Activated CD8-positive, alpha-beta T cell treated with anti-CD3 and anti-CD28 coated beads for 36 hours (primary cell): Measurements from ENCODE around the gene PRDX1. TPM values are rescaled to one million over a fixed set of nuclear protein-coding genes. Genes with fewer than 3 reads are reported as not detected.

Source experiments
- ATAC-seq: fragments of 200-7000 bp; cut with Tn5 transposase; one replicate; pipeline ENCODE4 v1.10.0; 2021; ENCODE audit warnings: mild to moderate bottlenecking, moderate library complexity
- CTCF ChIA-PET: fragments of 350-600 bp; sonication (Branson Sonifier 250); formaldehyde crosslinking; loops from one replicate; lab custom pipeline; 2021; ENCODE audit warnings: antibody characterized with exemption; lab: Charles Lee
- POLR2A ChIA-PET: fragments of 350-600 bp; sonication (Branson Sonifier 250); formaldehyde crosslinking; loops from one replicate; lab custom pipeline; 2021; ENCODE audit warnings: antibody characterized with exemption; lab: Charles Lee
- DNase-seq: peaks from one replicate; pipeline ENCODE4 v3.0.0-alpha.2; 2020
- H3K27ac Mint-ChIP-seq: one replicate; pipeline ENCODE4 v1.8.0; 2021; ENCODE audit warnings: mild to moderate bottlenecking, mixed read lengths
- H3K27me3 Mint-ChIP-seq: one replicate; pipeline ENCODE4 v1.8.0; 2021; ENCODE audit warnings: mixed read lengths
- H3K36me3 Mint-ChIP-seq: one replicate; pipeline ENCODE4 v1.8.0; 2021; ENCODE audit warnings: low read depth, mixed read lengths
- H3K4me1 Mint-ChIP-seq: one replicate; pipeline ENCODE4 v1.8.0; 2021; ENCODE audit warnings: low read depth, mixed read lengths
- H3K4me3 Mint-ChIP-seq: one replicate; pipeline ENCODE4 v1.8.0; 2021; ENCODE audit warnings: mild to moderate bottlenecking, moderate library complexity, mixed read lengths
- H3K9me3 Mint-ChIP-seq: one replicate; pipeline ENCODE4 v1.8.0; 2021; ENCODE audit warnings: mixed read lengths
- CTCF ChIP-seq: fragments of 200-600 bp; IDR thresholded peaks from one replicate; pipeline ENCODE4 v1.8.0; 2022; ENCODE audit warnings: antibody characterized with exemption, mild to moderate bottlenecking
- intact Hi-C: fragments of 100-400 bp; cut with micrococcal nuclease; formaldehyde crosslinking; loops from one replicate; pipeline ENCODE4 v1.10.0; 2022
- total RNA-seq, 2 experiments: library from RNA; stranded (reverse); gene quantifications; one replicate each; pipeline ENCODE4 v1.2.3, GENCODE V29; 2021

PRDX1 gene
- total RNA-seq, 2 experiments from 2014 or later, result 547 to 553 TPM

DNA sequence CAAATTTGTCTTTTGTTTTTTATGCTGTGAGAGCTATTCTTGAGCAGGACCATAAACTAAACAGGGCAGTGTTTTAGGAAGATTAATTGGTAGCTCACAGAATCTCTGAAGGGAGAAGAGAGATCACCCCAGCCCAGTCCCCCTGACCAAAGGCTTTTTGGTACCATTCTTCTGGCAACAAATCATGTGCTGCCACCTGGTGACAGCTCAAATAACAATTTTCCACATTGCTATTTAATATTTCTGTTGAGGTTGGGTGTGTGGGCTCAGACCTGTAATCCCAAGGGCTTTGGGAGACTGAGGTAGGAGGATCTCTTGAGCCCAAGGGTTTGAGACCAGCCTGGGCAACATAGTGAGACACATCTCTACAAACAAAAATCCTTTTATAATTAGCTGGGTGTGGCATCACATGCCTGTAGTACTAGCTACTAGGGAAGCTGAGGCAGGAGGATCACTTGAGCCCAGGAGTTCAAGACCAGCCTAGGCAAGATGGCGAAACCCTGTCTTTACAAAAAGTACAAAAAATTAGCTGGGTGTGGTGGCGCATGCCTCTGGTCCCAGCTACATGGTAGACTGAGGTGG is 28.5 kb downstream of the PRDX1 start:
- DNase-seq, result peak; percentile 71

DNA sequence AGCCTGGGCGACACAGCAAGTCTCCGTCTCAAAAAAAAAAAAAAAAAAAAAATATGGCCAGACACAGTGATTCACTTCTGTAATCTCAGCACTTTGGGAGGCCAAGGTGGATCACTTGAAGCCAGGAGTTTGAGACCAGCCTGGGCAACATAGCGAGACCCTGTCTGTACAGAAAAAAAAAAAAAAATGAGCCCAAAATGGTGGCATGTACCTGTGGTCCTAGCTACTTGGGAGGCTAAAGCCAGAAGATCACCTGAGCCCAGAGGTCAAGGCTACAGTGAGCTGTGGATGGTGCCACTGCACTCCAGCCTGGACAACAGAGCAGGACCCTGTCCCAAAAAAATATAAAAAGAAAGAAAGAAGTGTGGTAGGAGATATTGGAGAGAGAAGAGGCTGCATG is 29.0 kb downstream of the PRDX1 start:
- H3K9me3 Mint-ChIP-seq, result no peaks in the 10 kb centered on the region
- ATAC-seq (no peak), DNase-seq (no peak)
- peaks cover 11% of the 10 kb centered on the region for H3K4me1 Mint-ChIP-seq
- H3K27ac Mint-ChIP-seq, result no peak overlapping the region
- intact Hi-C loops, result loop anchor here (2.0 to 5.0 kb wide), 2 partner anchors 132 to 480 kb away; partner anchors contain the start of genes HECTD3 and UROD
- H3K4me3 Mint-ChIP-seq, result no peak overlapping the region
- CTCF ChIA-PET, result interaction anchor here (0.6 to 11.3 kb wide), 43 partner anchors 9 to 763 kb away, joined by 3 to 191 read pairs (median 4); partner anchors contain the start of genes EIF2B3, HECTD3, HPDL and MUTYH
- TF ChIP-seq CTCF, result no peak
- H3K27me3 Mint-ChIP-seq, result no peaks in the 10 kb centered on the region
- H3K36me3 Mint-ChIP-seq, result peaks cover 6% of the 10 kb centered on the region
- POLR2A ChIA-PET, result interaction anchor here (0.6 to 4.8 kb wide), 12 partner anchors 19 to 771 kb away, joined by 3 to 23 read pairs (median 6); partner anchors contain the start of genes HECTD3, MUTYH, NASP and PRDX1

More for the DNA sequence above, 28.5 kb downstream of the PRDX1 start:
- Mint-ChIP-seq H3K4me3 (no peak overlapping the region), H3K36me3 (peaks cover 6% of the 10 kb centered on the region), H3K4me1 (peaks cover 10% of the 10 kb centered on the region), H3K9me3 (no peaks in the 10 kb centered on the region), H3K27ac (no peak overlapping the region), H3K27me3 (no peaks in the 10 kb centered on the region)
- POLR2A ChIA-PET, result interaction anchor here (1.0 to 4.8 kb wide), 8 partner anchors 20 to 763 kb away, joined by 4 to 23 read pairs (median 6); partner anchors contain the start of genes HECTD3, MUTYH, NASP and PRDX1
- TF ChIP-seq CTCF, result peak; percentile 78
- intact Hi-C loops, result loop anchor here (2.0 to 5.0 kb wide), 2 partner anchors 132 to 481 kb away; partner anchors contain the start of genes HECTD3 and UROD
- CTCF ChIA-PET, result interaction anchor here (0.6 to 11.3 kb wide), 45 partner anchors 8 to 507 kb away, joined by 3 to 191 read pairs (median 4); partner anchors contain the start of genes EIF2B3, HECTD3, HPDL and MUTYH
- ATAC-seq, result no peak

DNA sequence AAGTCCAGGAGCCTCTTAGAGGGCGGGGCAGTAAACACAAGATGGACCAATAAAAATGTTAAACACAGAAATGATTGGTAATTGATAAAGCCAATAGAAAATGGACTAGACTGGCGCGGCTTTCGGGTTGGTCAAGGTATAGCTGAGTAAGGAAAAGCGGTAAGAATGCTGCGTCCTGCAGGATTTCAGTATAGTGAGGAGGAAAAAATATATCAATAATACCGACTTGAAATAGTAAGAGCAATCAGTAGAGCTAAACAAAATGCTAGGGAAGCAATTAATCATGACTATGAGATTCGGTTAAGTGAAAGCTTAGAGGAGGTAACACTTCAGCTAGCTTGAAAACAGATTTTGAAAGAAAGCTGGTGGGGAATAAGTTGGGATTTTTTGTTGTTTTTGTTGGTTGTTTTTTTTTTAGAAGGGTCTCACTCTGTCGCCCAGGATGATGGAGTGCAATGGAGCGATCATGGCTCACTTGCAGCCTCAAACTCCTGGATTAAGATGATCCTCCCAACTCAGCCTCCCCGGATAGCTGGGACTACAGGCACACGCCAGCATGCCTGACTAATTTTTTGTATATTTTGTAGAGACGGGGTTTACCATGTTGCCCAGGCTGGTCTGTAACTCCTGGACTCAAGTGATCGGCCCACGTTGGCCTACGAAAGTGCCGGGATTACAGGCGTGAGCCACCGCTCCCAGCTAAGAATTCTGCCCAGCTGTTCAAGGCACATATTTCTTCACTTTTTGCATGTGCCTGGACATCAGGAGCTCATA is 30.0 kb downstream of the PRDX1 start:
- DNase-seq, result no peak
- H3K27me3 Mint-ChIP-seq, result no peaks in the 10 kb centered on the region
- peaks cover 11% of the 10 kb centered on the region for H3K4me1 Mint-ChIP-seq
- no peak for ATAC-seq
- no peak overlapping the region for H3K4me3 Mint-ChIP-seq
- CTCF ChIA-PET, result interaction anchor here (0.6 to 11.3 kb wide), 26 partner anchors 10 to 698 kb away, joined by 3 to 191 read pairs (median 6); partner anchors contain the start of genes AKR1A1, HECTD3, MUTYH and PRDX1
- peaks cover 3% of the 10 kb centered on the region for H3K36me3 Mint-ChIP-seq
- no peak for TF ChIP-seq CTCF
- POLR2A ChIA-PET, result interaction anchor here (0.6 to 4.8 kb wide), 12 partner anchors 8 to 770 kb away, joined by 3 to 23 read pairs (median 6); partner anchors contain the start of genes CCDC163, HECTD3, MMACHC and MUTYH
- intact Hi-C loops, result loop anchor here (2.0 to 5.0 kb wide), 2 partner anchors 131 to 479 kb away; partner anchors contain the start of genes HECTD3 and UROD
- H3K27ac Mint-ChIP-seq, result no peak overlapping the region
- no peaks in the 10 kb centered on the region for H3K9me3 Mint-ChIP-seq

DNA sequence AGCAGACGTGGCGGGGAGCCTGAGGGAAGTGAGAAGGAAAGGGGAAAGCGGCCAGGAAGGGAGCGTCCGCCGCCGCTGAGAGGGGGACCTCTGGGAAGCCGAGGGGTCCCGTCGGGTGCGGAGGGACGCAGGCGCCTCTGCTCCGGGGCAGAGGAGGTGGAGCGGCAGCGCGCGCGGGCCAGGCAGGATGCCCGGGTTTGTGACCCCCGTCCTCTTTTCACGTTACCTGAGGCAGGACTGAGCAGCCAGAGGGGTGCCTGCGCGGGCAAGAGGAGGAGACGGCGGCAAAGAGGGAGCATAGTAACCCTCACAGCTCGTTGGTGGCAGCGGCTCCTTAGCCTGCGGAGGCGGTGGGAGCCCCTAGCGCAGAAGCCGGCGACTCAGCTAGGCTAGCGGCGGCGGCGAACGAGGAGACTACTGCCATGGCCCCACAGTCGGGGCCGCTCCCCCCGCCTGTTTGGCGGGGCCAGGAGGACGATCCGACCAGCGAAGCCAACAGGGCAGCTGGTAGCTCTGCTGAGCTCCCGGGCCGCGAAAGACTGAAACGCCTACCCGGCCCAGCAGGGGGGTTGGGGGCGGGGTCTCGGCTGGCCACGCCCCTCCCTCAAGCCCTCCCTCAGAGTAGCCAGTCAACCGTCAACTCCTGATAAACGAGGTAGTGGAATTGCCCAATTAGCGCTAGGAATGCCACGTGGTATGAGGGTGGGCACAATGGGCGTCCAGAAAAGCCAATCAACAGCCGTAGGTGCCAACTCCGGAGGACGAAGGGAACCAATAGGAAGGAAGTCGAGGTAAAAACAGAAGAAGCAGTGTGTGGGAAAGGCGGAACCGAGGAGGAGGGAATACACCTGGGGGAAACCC is 30.8 kb downstream of the PRDX1 start, which contains the start of gene TESK2:
TESK2 (minus strand) TSS at position 538 of the 861 bp plus-strand sequence. CDS start 33,378 bp downstream, outside the sequence.
- ATAC-seq (peak; percentile 95), DNase-seq (peak; percentile 98)
- H3K36me3 Mint-ChIP-seq, result no peaks in the 10 kb centered on the region
- peaks cover 11% of the 10 kb centered on the region for H3K4me1 Mint-ChIP-seq
- H3K27ac Mint-ChIP-seq, result no peak within 1 kb of the TSS
- ChIA-PET POLR2A (interaction anchor here (0.7 to 4.8 kb wide), 8 partner anchors 9 to 187 kb away, joined by 3 to 23 read pairs (median 4); partner anchors contain the start of genes CCDC163, MMACHC, MUTYH and NASP), CTCF (interaction anchor here (0.6 to 11.3 kb wide), 14 partner anchors 10 to 479 kb away, joined by 3 to 191 read pairs (median 6); partner anchors contain the start of genes AKR1A1, HECTD3, MUTYH and TOE1)
- no peaks in the 10 kb centered on the region for H3K9me3 Mint-ChIP-seq
- TF ChIP-seq CTCF, result no peak
- intact Hi-C loops, result loop anchor here (5.0 kb wide), 1 partner anchor 479 kb away; the partner anchor contains the start of genes HECTD3 and UROD
- no peak within 1 kb of the TSS for H3K4me3 Mint-ChIP-seq
- no peaks in the 10 kb centered on the region for H3K27me3 Mint-ChIP-seq
